SU-DHL-6 (cell line): ENCODE measurements around the gene RANGRF.

Experiments
- H2AFZ ChIP-seq: fragments of 200-600 bp; sonication (generic); 2 replicates; pipeline ENCODE4 v1.6.1; 2014; ENCODE audit warnings: low read depth, mild to moderate bottlenecking, moderate library complexity, mixed read lengths, antibody characterized with exemption, low read length; ENCODE audit not compliant: severe bottlenecking
- H3F3A ChIP-seq: fragments of 200-600 bp; shearing (Covaris generic); 2 replicates; pipeline ENCODE4 v1.6.0; 2016; ENCODE audit warnings: antibody characterized with exemption, mild to moderate bottlenecking; ENCODE audit not compliant: insufficient read depth
- H3K27ac ChIP-seq: fragments of 200-600 bp; sonication (generic); 2 replicates; pipeline ENCODE4 v1.5.1; 2016; ENCODE audit warnings: low read depth, mild to moderate bottlenecking, low read length, moderate library complexity, mixed read lengths
- H3K27me3 ChIP-seq: fragments of 200-600 bp; sonication (generic), shearing (Covaris generic); 2 replicates; pipeline ENCODE4 v1.6.0; 2014; ENCODE audit warnings: mild to moderate bottlenecking, low read length
- H3K36me3 ChIP-seq: fragments of 200-600 bp; sonication (generic); 2 replicates; pipeline ENCODE4 v1.6.1; 2014; ENCODE audit warnings: mild to moderate bottlenecking, low read length, mixed read lengths
- H3K4me2 ChIP-seq: fragments of 300-600, 200-600 bp; shearing (Covaris generic), sonication (generic); 2 replicates; pipeline ENCODE4 v1.6.0; 2014; ENCODE audit warnings: low read length, low read depth, mild to moderate bottlenecking; ENCODE audit not compliant: poor library complexity, severe bottlenecking
- H3K4me3 ChIP-seq: fragments of 200-600 bp; sonication (generic); 2 replicates; pipeline ENCODE4 v1.5.1; 2014; ENCODE audit warnings: antibody characterized with exemption, low read length, mild to moderate bottlenecking, mixed read lengths; ENCODE audit not compliant: insufficient read depth, poor library complexity, severe bottlenecking
- H3K79me2 ChIP-seq: fragments of 200-600 bp; sonication (generic); 2 replicates; pipeline ENCODE4 v1.6.1; 2014; ENCODE audit warnings: mild to moderate bottlenecking, low read length, moderate library complexity; ENCODE audit not compliant: insufficient read depth
- H3K9ac ChIP-seq: fragments of 200-600 bp; sonication (generic); 2 replicates; pipeline ENCODE4 v1.7.0; 2014; ENCODE audit warnings: mild to moderate bottlenecking, low read length
- H3K9me2 ChIP-seq: fragments of 200-600 bp; sonication (generic); replicated peaks from 2 replicates; pipeline ENCODE4 v1.6.1; 2014; ENCODE audit warnings: low read length; ENCODE audit not compliant: insufficient read depth
- H3K9me3 ChIP-seq: fragments of 200-600 bp; sonication (generic); 2 replicates; pipeline ENCODE4 v1.6.1; 2014; ENCODE audit warnings: low read length, mixed read lengths; ENCODE audit not compliant: insufficient read depth
- H4K20me1 ChIP-seq: fragments of 200-600 bp; sonication (generic); 2 replicates; pipeline ENCODE4 v1.6.1; 2014; ENCODE audit warnings: low read depth, mild to moderate bottlenecking, antibody characterized with exemption, low read length, moderate library complexity, mixed read lengths
- CTCF ChIP-seq: fragments of 200-600 bp; sonication (generic); IDR thresholded peaks from one replicate; pipeline ENCODE4 v1.5.1; 2017; ENCODE audit warnings: antibody characterized with exemption, mild to moderate bottlenecking, low read length, moderate library complexity; ENCODE audit not compliant: insufficient read depth, poor library complexity, severe bottlenecking
- EZH2phosphoT487 ChIP-seq: fragments of 200-600 bp; sonication (generic), shearing (Covaris generic); conservative IDR thresholded peaks from 2 replicates; pipeline ENCODE4 v1.6.1; 2018; ENCODE audit warnings: mild to moderate bottlenecking, antibody characterized with exemption, low read length, moderate library complexity, mixed read lengths

The RANGRF gene

GRCh38 chr17:8289103-8289397, 580 bp downstream of the RANGRF start:
- Histone ChIP-seq H3K9me2 (no peaks in the 10 kb centered on the region), H3K9me3 (no peaks in the 10 kb centered on the region), H3K4me2 (peak overlapping the region; percentile 67), H2AFZ (peak overlapping the region; percentile 90), H3K79me2 (peaks cover 5% of the 10 kb centered on the region; the same call in 1 of the 2 replicates), H3F3A (peaks cover 6% of the 10 kb centered on the region; the same call in 1 of the 2 replicates), H3K4me3 (peak overlapping the region; percentile 73), H3K27me3 (no peaks in the 10 kb centered on the region), H4K20me1 (no peaks in the 10 kb centered on the region), H3K36me3 (no peaks in the 10 kb centered on the region), H3K27ac (peak overlapping the region; percentile 65), H3K9ac (peak overlapping the region; percentile 85)
- TF ChIP-seq EZH2phosphoT487: no peak
- TF ChIP-seq CTCF: no peak

DNA sequence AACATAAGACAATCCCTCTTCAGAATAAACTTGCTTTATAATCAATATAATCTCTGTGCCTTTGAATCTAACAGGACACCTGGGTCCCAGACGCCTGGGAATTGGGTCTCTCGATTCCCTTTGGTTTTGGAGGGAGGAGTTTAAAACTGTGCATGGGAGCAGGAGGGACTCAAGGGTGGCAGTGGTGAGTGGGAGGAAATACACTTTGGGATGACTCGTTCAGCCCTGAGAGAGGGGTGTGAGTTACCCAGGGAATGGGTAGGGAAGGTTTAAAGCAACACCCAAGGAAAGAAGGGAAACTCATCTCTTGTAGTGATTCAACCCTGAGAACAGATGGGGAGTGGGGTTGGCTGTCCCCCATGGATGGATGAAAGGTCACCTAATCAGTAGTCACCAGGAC, 1.6 kb downstream of the RANGRF start:
- no peak for TF ChIP-seq EZH2phosphoT487
- no peak for TF ChIP-seq CTCF
- H3K4me2 ChIP-seq: peak overlapping the region; percentile 67
- peaks cover 5% of the 10 kb centered on the region; the same call in 1 of the 2 replicates for H3K79me2 ChIP-seq
- no peaks in the 10 kb centered on the region for H3K27me3 ChIP-seq
- no peak overlapping the region for H3K27ac ChIP-seq
- H2AFZ ChIP-seq: no peak overlapping the region
- no peaks in the 10 kb centered on the region for H3K9me2 ChIP-seq
- H4K20me1 ChIP-seq: no peaks in the 10 kb centered on the region
- H3K9ac ChIP-seq: peak overlapping the region; percentile 85
- H3K9me3 ChIP-seq: no peaks in the 10 kb centered on the region
- H3K4me3 ChIP-seq: peak overlapping the region; percentile 73
- H3F3A ChIP-seq: peaks cover 6% of the 10 kb centered on the region; the same call in 1 of the 2 replicates
- no peaks in the 10 kb centered on the region for H3K36me3 ChIP-seq

DNA sequence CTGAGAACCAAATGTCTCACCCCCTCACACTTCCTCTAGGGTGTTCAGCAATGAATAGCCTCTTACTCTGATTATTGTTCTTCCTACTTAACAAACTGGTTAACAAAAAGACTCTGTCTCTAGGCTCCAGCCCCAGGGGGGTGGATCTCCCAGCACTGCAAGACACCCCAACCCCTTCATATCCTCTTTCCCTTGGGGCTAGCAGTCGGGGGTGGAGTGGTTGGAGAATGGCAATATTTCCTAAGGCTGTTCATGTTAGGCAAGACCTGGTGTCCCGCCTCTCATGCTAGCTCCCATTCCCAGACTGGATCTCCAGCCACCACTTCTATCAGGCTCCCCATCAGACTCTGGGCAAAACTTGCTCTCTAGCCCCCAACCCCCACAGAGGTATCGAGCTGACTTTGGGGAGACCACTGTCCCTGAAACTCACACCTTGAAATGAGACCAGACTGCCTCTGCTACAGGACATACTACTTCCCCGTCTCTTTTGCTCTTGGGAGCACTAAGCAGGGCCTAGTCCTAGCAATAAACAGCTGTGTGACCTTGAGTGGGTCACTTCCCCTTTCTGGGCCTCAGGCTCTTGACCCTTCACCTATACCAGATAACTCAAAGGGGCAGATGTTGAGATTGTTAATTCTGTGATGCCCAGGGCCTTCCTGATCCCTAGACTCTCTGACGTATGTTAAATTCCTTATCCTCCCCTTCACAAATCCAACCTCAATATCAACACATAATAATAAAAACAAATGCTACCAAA, 4.3 kb downstream of the RANGRF start:
- Histone ChIP-seq H3K9ac (0 out of 2 replicates have a peak overlapping the region, but pooled peaks have one; percentile 1), H3F3A (peaks cover 8% of the 10 kb centered on the region; the same call in 1 of the 2 replicates), H3K9me2 (no peaks in the 10 kb centered on the region), H3K4me3 (no peak overlapping the region), H3K27me3 (no peaks in the 10 kb centered on the region), H3K4me2 (peak overlapping the region; percentile 12), H2AFZ (no peak overlapping the region), H4K20me1 (no peaks in the 10 kb centered on the region), H3K27ac (peak overlapping the region; percentile 37; the same call in 1 of the 2 replicates), H3K9me3 (no peaks in the 10 kb centered on the region), H3K79me2 (peaks cover 5% of the 10 kb centered on the region; the same call in 1 of the 2 replicates), H3K36me3 (no peaks in the 10 kb centered on the region)
- TF ChIP-seq EZH2phosphoT487 (no peak), CTCF (no peak)
